GM12878 (cell line): ENCODE data around the gene SSU72. TPM values are rescaled to one million over a fixed set of nuclear protein-coding genes. Genes with fewer than 3 reads are reported as not detected.

Experiments used
- ASH2L ChIP-seq: fragments of 300-600, 200-600 bp; sonication (generic); IDR thresholded peaks from 2 replicates; pipeline ENCODE4 v1.6.1; 2017; ENCODE audit warnings: low read depth, mild to moderate bottlenecking, borderline replicate concordance
- BACH1 ChIP-seq: fragments of 450-650 bp; IDR thresholded peaks from 2 replicates; pipeline ENCODE4 v1.6.1; 2017; ENCODE audit warnings: mild to moderate bottlenecking, borderline replicate concordance
- BCL11A ChIP-seq: IDR thresholded peaks from 2 replicates; pipeline ENCODE4 v1.6.1; 2011; ENCODE audit warnings: low read depth, low read length
- CHD4 ChIP-seq: fragments of 200-600 bp; sonication (generic); IDR thresholded peaks from 2 replicates; pipeline ENCODE4 v1.6.1; 2016; ENCODE audit warnings: mild to moderate bottlenecking
- GABPA ChIP-seq: IDR thresholded peaks from 2 replicates; pipeline ENCODE4 v1.6.1; 2014; ENCODE audit warnings: antibody characterized with exemption, low read depth, mild to moderate bottlenecking, inconsistent platforms
- GATAD2B ChIP-seq: fragments of 450-650 bp; conservative IDR thresholded peaks from 2 replicates; pipeline ENCODE4 v1.6.1; 2017; ENCODE audit warnings: low read depth, mild to moderate bottlenecking, moderate library complexity
- IRF4 ChIP-seq: IDR thresholded peaks from 2 replicates; pipeline ENCODE4 v1.6.1; 2011; ENCODE audit warnings: low read depth, low read length
- JUNB ChIP-seq: IDR thresholded peaks from 2 replicates; pipeline ENCODE4 v1.6.1; 2016; ENCODE audit warnings: antibody characterized with exemption, mild to moderate bottlenecking
- JUND ChIP-seq: IDR thresholded peaks from 2 replicates; pipeline ENCODE4 v1.6.1; 2012; ENCODE audit warnings: low read depth, mild to moderate bottlenecking, low read length, improper control_type of control experiment, moderate library complexity
- KLF5 ChIP-seq: fragments of 450-650 bp; IDR thresholded peaks from 2 replicates; pipeline ENCODE4 v1.6.1; 2014; ENCODE audit warnings: mild to moderate bottlenecking; ENCODE audit not compliant: partially characterized antibody
- MEF2B ChIP-seq: fragments of 450-650 bp; IDR thresholded peaks from 2 replicates; pipeline ENCODE4 v1.6.1; 2018; ENCODE audit warnings: mild to moderate bottlenecking, moderate library complexity; ENCODE audit not compliant: partially characterized antibody, poor library complexity, severe bottlenecking
- PAX5 ChIP-seq: IDR thresholded peaks from 2 replicates; pipeline ENCODE4 v1.6.1; 2011; ENCODE audit warnings: low read depth, low read length, borderline replicate concordance
- RELA ChIP-seq: fragments of 450-650 bp; IDR thresholded peaks from 2 replicates; pipeline ENCODE4 v1.8.0; 2014; ENCODE audit warnings: borderline replicate concordance; ENCODE audit not compliant: partially characterized antibody
- RFX5 ChIP-seq: IDR thresholded peaks from 2 replicates; pipeline ENCODE4 v1.6.1; 2011; ENCODE audit warnings: low read depth, low read length, improper control_type of control experiment
- SMARCA5 ChIP-seq: fragments of 450-650 bp; IDR thresholded peaks from 2 replicates; pipeline ENCODE4 v1.6.1; 2017; ENCODE audit warnings: mild to moderate bottlenecking
- WRNIP1 ChIP-seq: IDR thresholded peaks from 2 replicates; pipeline ENCODE4 v1.6.1; 2011; ENCODE audit warnings: low read depth, low read length, improper control_type of control experiment, borderline replicate concordance
- YBX1 ChIP-seq: fragments of 450-650 bp; IDR thresholded peaks from 2 replicates; pipeline ENCODE4 v1.6.1; 2016; ENCODE audit warnings: antibody characterized with exemption
- polyA plus RNA-seq, 11 experiments: library from polyadenylated mRNA; depleted of rRNA in 4 of 11; unstranded in 6 of 11; stranded (reverse) in 5 of 11; fragments of >200 nt; fragmentation: Nextera tagmentation in 4 of 11; fragmentation: Illumina TruSeq in 1 of 11; extraction: Ambion mirVana in 4 of 11; extraction: Trizol in 1 of 11; gene quantifications; 1 replicate in 1 of 11; 2 replicates in 10 of 11; pipeline versions ENCODE4 v1.2.1 to v1.2.3, GENCODE V29; 2011 to 2016; ENCODE audit warnings: inconsistent platforms in 2 of 11, missing spikeins in 2 of 11, low read depth in 1 of 11
- total RNA-seq, 4 experiments: library from RNA; depleted of rRNA in 3 of 4; stranded (reverse); fragments of >200 nt in 3 of 4; fragmentation: Illumina TruSeq in 1 of 4; extraction: Trizol in 1 of 4; gene quantifications; 2 replicates each; pipeline versions ENCODE4 v1.2.1 to v1.2.3, GENCODE V29; 2013 to 2021
- TF ChIP-seq, protein P1 (sequence below): fragments of 450-650 bp; IDR thresholded peaks from 2 replicates; pipeline ENCODE4 v1.6.1; 2016; ENCODE audit warnings: mild to moderate bottlenecking, moderate library complexity, borderline replicate concordance
- TF ChIP-seq, protein P2 (sequence below): fragments of 450-650 bp; IDR thresholded peaks from 2 replicates; pipeline ENCODE4 v1.6.1; 2016; ENCODE audit warnings: mild to moderate bottlenecking
- TF ChIP-seq, protein P3 (sequence below): fragments of 450-650 bp; IDR thresholded peaks from 2 replicates; pipeline ENCODE4 v1.6.1; 2014; ENCODE audit warnings: mild to moderate bottlenecking
- TF ChIP-seq, protein P4 (sequence below): fragments of 450-650 bp; IDR thresholded peaks from 2 replicates; pipeline ENCODE4 v1.6.1; 2017; ENCODE audit warnings: mild to moderate bottlenecking, moderate library complexity

SSU72 gene
- total and polyA plus RNA-seq, 10 of the 15 experiments (the other 5 are each of a cell fraction or from before 2014, with no cell fraction given), result 28.6 to 172 (median 67.7) TPM

DNA sequence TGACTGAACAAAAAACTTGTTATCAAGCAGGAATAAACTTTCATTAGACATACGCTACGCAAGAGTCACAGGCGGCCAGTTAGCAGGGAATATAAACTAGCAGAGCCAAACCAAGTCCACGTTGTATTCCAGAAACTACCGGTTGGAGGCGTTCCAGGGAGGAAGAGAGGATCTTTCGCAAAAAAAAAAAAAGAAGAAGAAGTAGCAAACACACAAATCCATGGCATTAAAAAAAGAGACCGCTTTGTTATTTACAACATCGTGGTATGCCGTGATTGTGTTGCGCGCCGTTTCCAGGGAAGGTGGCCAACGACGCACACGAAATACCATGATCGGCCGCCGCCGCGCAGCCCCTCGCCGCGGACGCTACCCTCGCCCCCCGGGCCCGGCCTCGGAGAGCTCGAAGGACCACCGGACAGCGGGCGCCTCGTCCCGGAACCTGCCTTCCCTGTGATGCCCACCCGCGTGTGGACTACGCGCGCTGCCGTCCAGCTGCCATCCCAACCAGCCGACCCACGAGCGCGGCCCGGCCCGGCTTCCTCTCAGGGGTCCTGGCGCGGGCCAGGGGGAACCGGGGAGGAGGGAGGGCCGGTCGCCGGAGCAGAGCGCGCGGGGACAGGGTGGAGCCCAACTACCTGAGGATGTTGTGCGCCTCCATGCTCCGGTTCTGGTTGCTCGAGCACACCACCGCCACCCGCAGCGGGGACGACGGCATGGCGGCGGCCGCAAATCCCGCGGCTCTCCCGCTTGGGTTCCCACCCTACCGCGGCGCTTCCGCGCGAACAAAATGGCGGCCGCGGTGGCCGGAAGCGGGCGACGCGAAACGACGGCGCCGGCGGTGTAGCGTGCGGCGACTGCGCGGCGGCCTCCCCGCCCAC is 581 bp downstream of the SSU72 start (continued):
- TF ChIP-seq, protein P1, sequence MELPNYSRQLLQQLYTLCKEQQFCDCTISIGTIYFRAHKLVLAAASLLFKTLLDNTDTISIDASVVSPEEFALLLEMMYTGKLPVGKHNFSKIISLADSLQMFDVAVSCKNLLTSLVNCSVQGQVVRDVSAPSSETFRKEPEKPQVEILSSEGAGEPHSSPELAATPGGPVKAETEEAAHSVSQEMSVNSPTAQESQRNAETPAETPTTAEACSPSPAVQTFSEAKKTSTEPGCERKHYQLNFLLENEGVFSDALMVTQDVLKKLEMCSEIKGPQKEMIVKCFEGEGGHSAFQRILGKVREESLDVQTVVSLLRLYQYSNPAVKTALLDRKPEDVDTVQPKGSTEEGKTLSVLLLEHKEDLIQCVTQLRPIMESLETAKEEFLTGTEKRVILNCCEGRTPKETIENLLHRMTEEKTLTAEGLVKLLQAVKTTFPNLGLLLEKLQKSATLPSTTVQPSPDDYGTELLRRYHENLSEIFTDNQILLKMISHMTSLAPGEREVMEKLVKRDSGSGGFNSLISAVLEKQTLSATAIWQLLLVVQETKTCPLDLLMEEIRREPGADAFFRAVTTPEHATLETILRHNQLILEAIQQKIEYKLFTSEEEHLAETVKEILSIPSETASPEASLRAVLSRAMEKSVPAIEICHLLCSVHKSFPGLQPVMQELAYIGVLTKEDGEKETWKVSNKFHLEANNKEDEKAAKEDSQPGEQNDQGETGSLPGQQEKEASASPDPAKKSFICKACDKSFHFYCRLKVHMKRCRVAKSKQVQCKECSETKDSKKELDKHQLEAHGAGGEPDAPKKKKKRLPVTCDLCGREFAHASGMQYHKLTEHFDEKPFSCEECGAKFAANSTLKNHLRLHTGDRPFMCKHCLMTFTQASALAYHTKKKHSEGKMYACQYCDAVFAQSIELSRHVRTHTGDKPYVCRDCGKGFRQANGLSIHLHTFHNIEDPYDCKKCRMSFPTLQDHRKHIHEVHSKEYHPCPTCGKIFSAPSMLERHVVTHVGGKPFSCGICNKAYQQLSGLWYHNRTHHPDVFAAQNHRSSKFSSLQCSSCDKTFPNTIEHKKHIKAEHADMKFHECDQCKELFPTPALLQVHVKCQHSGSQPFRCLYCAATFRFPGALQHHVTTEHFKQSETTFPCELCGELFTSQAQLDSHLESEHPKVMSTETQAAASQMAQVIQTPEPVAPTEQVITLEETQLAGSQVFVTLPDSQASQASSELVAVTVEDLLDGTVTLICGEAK, result no peak
- TF ChIP-seq, protein P2, sequence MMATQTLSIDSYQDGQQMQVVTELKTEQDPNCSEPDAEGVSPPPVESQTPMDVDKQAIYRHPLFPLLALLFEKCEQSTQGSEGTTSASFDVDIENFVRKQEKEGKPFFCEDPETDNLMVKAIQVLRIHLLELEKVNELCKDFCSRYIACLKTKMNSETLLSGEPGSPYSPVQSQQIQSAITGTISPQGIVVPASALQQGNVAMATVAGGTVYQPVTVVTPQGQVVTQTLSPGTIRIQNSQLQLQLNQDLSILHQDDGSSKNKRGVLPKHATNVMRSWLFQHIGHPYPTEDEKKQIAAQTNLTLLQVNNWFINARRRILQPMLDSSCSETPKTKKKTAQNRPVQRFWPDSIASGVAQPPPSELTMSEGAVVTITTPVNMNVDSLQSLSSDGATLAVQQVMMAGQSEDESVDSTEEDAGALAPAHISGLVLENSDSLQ, result 0 out of 2 replicates have a peak, but pooled peaks have one; percentile 8
- TF ChIP-seq IRF4 (no peak), CHD4 (no peak), RELA (no peak), GATAD2B (peak; percentile 97; the same call in 1 of the 2 replicates), RFX5 (no peak), YBX1 (no peak), JUND (no peak), JUNB (no peak), BCL11A (no peak), KLF5 (no peak), MEF2B (no peak), WRNIP1 (no peak), ASH2L (no peak), BACH1 (no peak; the same call in 1 of the 2 replicates), GABPA (no peak), PAX5 (peak; percentile 32; the same call in 1 of the 2 replicates), SMARCA5 (no peak)
- TF ChIP-seq, protein P3, sequence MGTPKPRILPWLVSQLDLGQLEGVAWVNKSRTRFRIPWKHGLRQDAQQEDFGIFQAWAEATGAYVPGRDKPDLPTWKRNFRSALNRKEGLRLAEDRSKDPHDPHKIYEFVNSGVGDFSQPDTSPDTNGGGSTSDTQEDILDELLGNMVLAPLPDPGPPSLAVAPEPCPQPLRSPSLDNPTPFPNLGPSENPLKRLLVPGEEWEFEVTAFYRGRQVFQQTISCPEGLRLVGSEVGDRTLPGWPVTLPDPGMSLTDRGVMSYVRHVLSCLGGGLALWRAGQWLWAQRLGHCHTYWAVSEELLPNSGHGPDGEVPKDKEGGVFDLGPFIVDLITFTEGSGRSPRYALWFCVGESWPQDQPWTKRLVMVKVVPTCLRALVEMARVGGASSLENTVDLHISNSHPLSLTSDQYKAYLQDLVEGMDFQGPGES, result no peak
- TF ChIP-seq, protein P4, sequence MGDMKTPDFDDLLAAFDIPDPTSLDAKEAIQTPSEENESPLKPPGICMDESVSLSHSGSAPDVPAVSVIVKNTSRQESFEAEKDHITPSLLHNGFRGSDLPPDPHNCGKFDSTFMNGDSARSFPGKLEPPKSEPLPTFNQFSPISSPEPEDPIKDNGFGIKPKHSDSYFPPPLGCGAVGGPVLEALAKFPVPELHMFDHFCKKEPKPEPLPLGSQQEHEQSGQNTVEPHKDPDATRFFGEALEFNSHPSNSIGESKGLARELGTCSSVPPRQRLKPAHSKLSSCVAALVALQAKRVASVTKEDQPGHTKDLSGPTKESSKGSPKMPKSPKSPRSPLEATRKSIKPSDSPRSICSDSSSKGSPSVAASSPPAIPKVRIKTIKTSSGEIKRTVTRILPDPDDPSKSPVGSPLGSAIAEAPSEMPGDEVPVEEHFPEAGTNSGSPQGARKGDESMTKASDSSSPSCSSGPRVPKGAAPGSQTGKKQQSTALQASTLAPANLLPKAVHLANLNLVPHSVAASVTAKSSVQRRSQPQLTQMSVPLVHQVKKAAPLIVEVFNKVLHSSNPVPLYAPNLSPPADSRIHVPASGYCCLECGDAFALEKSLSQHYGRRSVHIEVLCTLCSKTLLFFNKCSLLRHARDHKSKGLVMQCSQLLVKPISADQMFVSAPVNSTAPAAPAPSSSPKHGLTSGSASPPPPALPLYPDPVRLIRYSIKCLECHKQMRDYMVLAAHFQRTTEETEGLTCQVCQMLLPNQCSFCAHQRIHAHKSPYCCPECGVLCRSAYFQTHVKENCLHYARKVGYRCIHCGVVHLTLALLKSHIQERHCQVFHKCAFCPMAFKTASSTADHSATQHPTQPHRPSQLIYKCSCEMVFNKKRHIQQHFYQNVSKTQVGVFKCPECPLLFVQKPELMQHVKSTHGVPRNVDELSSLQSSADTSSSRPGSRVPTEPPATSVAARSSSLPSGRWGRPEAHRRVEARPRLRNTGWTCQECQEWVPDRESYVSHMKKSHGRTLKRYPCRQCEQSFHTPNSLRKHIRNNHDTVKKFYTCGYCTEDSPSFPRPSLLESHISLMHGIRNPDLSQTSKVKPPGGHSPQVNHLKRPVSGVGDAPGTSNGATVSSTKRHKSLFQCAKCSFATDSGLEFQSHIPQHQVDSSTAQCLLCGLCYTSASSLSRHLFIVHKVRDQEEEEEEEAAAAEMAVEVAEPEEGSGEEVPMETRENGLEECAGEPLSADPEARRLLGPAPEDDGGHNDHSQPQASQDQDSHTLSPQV, result no peak
